GM12878 (cell line): Measurements from ENCODE around the gene NPR2.

Experiments
- CBX3 ChIP-seq: fragments of 200-600 bp; sonication (generic); IDR thresholded peaks from 2 replicates; pipeline ENCODE4 v1.6.1; 2016; ENCODE audit warnings: low read depth, borderline replicate concordance
- CEBPB ChIP-seq, 2 experiments: fragments of 150-350 bp in 1 of 2; IDR thresholded peaks; 2 replicates each; pipeline ENCODE4 v1.6.1; 2012 to 2014; ENCODE audit warnings: low read depth in 2 of 2, low read length in 2 of 2, borderline replicate concordance in 1 of 2, inconsistent platforms in 1 of 2
- CTCF ChIP-seq, 3 experiments: IDR thresholded peaks in 2 of 3; conservative IDR thresholded peaks in 1 of 3; 2 replicates each; pipeline ENCODE4 v1.5.1; 2011; ENCODE audit warnings: low read depth in 3 of 3, low read length in 3 of 3, mild to moderate bottlenecking in 3 of 3, control low read depth in 2 of 3, moderate library complexity in 2 of 3, inconsistent platforms in 1 of 3, mixed read lengths in 1 of 3; ENCODE audit not compliant: control insufficient read depth in 2 of 3, insufficient read depth in 1 of 3; ENCODE audit errors: extremely low read depth in 1 of 3
- E4F1 ChIP-seq: fragments of 450-650 bp; IDR thresholded peaks from 2 replicates; pipeline ENCODE4 v1.6.1; 2018; ENCODE audit warnings: borderline replicate concordance, mild to moderate bottlenecking; ENCODE audit not compliant: partially characterized antibody
- PML ChIP-seq: IDR thresholded peaks from 2 replicates; pipeline ENCODE4 v1.6.1; 2012; ENCODE audit warnings: low read length, inconsistent platforms
- RAD21 ChIP-seq: IDR thresholded peaks from 2 replicates; pipeline ENCODE4 v1.6.1; 2011; ENCODE audit warnings: mild to moderate bottlenecking, low read depth, low read length, moderate library complexity; ENCODE audit not compliant: insufficient read depth
- SP1 ChIP-seq: IDR thresholded peaks from one replicate; pipeline ENCODE4 v1.6.1; 2011; ENCODE audit warnings: low read depth, low read length
- TCF12 ChIP-seq: IDR thresholded peaks from 2 replicates; pipeline ENCODE4 v1.6.1; 2011; ENCODE audit warnings: low read depth, mild to moderate bottlenecking, low read length
- USF1 ChIP-seq: IDR thresholded peaks from 2 replicates; pipeline ENCODE4 v1.6.1; 2011; ENCODE audit warnings: borderline replicate concordance, low read depth, mild to moderate bottlenecking, moderate library complexity, mixed read lengths, low read length; ENCODE audit not compliant: insufficient read depth; ENCODE audit errors: extremely low read length

- TF ChIP-seq RAD21, result no peak
- no peak for TF ChIP-seq CEBPB (IDR thresholded peaks at IDR 0.05; ENCODE audit: borderline replicate concordance in 1 of 2, low read depth in 2 of 2, low read length in 2 of 2)
- no peak for TF ChIP-seq CBX3
- TF ChIP-seq USF1, result no peak
- no peak for TF ChIP-seq PML
- TF ChIP-seq SP1, result no peak
- no peak for TF ChIP-seq CTCF (IDR thresholded peaks at IDR 0.05 in 2 of 3, conservative IDR thresholded peaks at IDR 0.05 in 1 of 3; ENCODE audit: control insufficient read depth in 2 of 3, extremely low read depth in 1 of 3, insufficient read depth in 1 of 3, low read depth in 3 of 3, low read length in 3 of 3)
- TF ChIP-seq TCF12, result no peak
- TF ChIP-seq E4F1, result no peak
Measured at GRCh38 chr9:35753466-35753865, 37.9 kb upstream of the NPR2 start.
